SU-DHL-6 (cell line): ENCODE measurements around the gene LRRC4B.

Source experiments
- CTCF ChIP-seq: fragments of 200-600 bp; sonication (generic); IDR thresholded peaks from one replicate; pipeline ENCODE4 v1.5.1; 2017; ENCODE audit warnings: antibody characterized with exemption, mild to moderate bottlenecking, low read length, moderate library complexity; ENCODE audit not compliant: insufficient read depth, poor library complexity, severe bottlenecking
- EZH2phosphoT487 ChIP-seq: fragments of 200-600 bp; sonication (generic), shearing (Covaris generic); conservative IDR thresholded peaks from 2 replicates; pipeline ENCODE4 v1.6.1; 2018; ENCODE audit warnings: mild to moderate bottlenecking, antibody characterized with exemption, low read length, moderate library complexity, mixed read lengths

DNA sequence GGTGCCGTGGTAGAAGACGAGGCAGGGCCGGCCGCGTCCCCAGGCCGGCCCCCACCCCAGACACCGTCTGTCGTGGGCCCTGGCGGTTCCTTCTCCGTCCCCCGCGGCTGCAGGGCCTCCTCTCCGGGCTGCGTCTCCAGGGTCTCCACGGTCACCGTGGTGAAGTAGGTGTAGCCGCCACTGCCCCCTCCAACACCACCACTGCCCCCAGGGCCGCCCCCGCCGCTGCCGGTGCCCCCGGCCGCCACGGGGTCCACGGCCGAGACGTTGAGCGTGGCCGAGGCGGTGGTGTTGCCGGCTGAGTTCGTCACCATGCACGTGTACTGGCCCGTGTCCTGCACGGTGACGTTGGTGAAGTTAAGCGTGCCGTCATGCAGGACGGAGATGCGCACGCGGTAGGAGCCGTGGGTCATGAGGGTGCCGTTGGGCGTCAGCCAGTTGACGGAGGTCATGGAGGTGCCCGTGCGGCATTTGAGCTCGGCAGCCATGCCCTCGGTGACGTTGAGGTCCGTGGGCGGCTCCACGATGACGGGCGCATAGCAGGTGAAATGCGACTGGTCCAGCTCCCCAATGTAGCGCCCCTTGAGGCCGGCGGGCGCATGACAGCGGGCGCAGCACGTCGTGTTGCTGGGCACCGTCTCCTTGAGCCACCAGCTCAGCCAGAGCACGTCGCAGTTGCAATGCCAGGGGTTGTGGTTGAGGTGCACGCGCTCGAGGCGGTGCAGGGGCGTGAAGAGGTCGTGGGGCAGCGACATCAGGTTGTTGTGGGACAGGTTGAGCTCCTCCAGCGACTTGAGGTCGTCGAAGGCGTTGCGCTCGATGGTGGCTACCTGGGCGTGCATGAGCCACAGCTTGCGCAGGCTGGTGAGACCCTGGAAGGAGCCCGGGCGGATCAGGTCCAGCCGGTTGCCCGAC, 49.9 kb downstream of the LRRC4B start:
- TF ChIP-seq CTCF (no peak), EZH2phosphoT487 (no peak)
